HG02610 (cell line): ENCODE data around the gene DPYD.
"Not testable (repeated sequence)": the region's sequence is repeated elsewhere in the genome, so short reads cannot be mapped to it uniquely, and the experiment has no call there.

Experiments
- ATAC-seq: cut with Tn5 transposase; IDR thresholded peaks from one replicate; pipeline ENCODE4 v1.9.1; 2021; ENCODE audit warnings: mild to moderate bottlenecking, moderate library complexity; ENCODE audit not compliant: unreplicated experiment

The DPYD gene

DNA sequence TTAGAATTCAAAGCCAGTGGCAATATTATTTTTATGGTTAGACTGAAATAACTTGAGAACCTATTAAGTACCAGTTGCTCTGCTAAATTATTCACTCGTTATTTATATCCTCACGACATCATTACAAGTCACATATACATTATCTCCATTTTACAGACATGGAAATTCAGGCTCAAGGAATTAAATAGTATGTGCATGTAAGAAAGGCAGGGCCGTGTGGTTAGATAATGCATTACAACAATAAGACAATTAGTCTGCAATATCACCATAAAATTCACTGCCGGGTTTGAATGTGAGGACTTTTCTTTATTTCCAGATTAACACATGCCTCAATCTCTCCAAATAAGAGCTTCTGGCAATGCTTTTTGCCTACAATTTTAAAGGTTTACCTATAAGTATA, 675.8 kb downstream of the DPYD start:
- no peak for ATAC-seq

DNA sequence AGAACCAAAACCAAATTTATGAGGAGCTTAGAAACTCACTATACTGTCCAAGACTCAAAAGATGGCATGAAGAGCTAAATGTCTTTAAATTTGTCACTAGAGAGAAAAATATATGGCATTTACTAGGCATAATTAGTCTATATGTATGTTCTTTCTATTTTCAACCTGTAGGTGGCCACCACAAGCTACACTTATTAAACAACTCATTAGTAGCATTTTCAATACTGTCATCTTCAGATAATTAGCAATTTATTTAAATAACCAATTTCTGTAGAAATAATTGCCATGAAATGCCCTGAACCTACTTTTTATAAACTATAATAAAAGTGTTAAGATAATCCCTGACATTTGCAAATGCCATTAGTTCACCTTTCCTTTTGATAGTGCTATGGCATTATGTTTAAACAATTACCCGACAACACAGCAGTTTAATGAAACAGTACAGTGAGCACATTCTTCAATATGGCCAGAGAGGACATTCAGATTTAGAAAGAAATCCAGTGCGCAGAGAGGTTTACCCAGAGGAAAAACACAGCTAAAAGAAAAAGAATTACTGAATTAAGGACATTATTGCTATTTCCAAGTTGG, 676.8 kb downstream of the DPYD start:
- peak; percentile 57 for ATAC-seq

GRCh38 chr1:97238816-97239215, 682.0 kb downstream of the DPYD start:
- no peak for ATAC-seq

DNA sequence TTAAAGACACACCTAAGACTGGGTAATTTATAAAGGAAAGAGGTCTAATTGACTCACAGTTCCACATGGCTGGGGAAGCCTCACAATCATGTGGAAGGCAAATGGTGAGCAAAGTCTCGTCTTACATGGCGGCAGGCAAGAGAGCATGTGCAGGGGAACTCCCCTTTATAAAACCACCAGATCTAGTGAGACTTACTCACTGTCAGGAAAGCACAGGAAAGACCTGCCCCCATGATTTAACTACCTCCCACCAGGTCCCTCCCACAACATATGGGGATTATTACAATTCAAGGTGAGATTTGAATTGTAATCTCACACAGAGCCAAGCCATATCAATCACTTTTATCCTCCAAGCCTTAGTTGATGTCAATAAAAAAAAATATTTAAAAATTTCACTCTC, 689.5 kb downstream of the DPYD start:
- ATAC-seq: not testable (repeated sequence)

DNA sequence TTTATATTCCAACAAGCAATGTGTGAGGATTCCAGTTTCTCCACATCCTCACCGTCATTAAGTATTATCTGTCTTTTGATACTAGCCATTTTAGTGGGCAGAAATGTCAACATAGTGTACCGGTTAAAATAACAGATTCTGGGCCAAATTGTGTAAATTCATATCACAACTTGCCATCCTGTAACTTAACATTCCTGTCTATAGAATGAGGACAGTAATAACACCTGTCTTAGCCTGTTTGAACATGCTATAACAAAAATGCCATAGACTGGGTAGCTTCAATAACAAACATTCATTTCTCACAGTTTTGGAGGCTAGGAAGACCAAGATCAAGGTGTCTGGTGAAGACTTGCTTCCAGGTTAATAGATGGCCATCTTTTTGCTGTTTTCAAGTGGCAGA, 708.2 kb downstream of the DPYD start:
- no peak for ATAC-seq

GRCh38 chr1:97210307-97210706, 710.5 kb downstream of the DPYD start:
- no peak for ATAC-seq

DNA sequence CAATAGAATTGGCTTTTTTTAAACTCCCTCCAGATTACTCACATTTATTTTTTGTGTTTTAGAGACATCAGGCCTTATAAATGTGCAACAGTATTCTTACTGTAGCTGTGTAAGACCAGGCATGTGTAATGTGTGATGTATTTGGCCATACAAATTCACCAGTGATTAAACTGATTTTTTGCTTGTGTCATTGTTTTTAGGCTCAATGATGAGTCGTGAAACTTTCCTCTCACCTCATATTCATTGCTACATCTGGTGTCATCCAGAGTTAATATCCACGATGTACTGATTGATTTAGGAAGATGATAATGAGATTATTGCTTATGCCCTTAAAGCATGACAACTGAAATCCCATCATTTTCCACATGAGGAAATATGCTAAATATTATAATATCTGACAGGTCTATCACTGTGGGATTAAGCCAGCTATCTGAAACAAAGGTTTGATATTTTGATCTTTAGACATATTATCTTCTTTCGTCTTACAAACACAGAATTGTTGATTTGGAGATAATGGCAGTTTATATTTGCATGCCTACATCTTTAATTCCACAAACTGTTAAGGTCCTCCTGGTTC, 711.4 kb downstream of the DPYD start:
- no peak for ATAC-seq

DNA sequence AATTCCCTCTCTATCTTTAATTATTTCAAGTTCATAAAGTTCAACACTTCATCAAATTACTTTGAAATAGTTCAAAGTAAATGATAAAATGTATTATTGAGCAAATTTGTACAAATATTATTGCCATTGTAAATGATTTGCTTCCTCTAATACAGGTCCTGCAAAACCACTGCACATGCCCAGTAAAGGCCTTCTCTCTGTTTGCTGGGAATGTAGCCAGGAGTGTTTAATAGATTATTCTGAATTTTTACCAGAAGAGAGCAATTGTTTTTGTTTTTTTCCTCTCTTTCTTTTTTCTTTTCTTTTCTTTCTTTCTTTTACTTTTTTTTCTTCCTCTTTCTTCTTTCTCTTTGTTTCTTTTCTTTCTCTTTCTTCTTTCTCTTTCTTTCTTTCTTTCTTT, 713.0 kb downstream of the DPYD start:
- no peak for ATAC-seq

GRCh38 chr1:97204468-97204867, 716.4 kb downstream of the DPYD start:
- no peak for ATAC-seq

GRCh38 chr1:97202481-97203380, 718.1 kb downstream of the DPYD start:
- no peak for ATAC-seq

DNA sequence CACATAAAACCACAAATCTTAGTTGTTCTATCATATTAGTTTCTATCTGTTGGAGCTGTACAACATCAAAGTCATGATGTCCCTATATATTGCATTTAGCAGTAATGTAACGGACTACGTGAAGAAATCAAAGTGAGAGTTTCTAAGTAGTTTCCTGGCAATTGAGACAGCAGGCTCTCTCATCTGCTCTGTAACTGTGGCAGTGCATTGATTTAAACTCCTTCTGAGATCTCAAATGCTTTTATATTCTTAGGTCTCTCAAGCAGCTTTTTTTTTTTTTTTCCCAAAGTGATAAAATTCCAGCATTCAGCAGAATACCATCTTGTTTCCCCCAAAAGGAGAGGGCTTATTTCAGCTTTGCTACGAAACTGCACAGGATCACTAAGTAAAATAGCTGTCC, 719.2 kb downstream of the DPYD start:
- no peak for ATAC-seq

DNA sequence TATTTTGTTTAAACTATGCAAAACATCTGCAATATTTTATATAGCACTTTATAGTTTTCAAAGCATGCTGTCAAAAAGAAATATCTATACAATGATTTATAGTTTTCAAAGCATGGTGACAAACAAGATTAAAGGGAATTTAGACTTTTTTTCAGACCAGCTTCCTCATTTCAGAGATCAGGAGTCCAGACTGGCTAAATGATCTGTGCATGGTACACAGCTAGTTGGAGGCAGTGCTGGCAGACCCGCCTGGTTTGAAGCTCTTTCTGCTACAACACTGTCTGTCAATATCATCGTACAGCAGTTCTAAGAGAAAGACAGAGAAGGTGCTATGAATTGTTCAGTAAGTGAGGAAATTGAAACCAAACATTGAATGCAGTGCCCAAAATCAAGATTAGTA, 720.2 kb downstream of the DPYD start:
- ATAC-seq: no peak

DNA sequence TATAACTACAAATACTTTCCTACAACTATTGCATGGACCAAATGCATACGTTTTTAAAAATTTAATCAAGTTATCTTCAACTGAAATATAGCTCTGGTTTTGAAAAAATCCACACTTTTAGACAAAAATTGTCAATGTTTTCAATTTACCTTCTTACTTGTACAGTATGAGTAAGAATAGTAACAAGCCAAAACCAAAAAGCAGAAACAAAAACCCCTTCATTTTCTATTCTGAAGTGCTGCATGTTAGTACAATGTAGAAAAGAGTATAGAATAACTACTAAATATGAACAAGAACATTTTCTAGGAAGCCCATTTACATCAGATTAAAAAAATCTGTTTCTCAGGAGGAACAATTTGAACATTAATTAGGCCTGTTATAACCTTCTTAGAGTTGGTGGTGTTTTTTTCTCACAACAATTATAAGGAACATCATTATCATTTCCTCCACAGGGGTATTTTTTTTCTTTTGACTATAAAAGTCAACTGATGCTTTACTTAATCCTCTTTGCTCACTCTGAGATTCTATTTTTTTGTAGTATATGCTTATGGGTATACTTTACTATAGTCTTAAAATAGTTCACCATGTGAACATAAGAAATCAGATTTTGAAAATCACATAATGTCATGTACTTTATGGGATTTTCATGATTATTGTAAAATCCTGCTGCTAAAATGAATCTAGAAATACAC, 723.9 kb downstream of the DPYD start:
- ATAC-seq: peak; percentile 80

DNA sequence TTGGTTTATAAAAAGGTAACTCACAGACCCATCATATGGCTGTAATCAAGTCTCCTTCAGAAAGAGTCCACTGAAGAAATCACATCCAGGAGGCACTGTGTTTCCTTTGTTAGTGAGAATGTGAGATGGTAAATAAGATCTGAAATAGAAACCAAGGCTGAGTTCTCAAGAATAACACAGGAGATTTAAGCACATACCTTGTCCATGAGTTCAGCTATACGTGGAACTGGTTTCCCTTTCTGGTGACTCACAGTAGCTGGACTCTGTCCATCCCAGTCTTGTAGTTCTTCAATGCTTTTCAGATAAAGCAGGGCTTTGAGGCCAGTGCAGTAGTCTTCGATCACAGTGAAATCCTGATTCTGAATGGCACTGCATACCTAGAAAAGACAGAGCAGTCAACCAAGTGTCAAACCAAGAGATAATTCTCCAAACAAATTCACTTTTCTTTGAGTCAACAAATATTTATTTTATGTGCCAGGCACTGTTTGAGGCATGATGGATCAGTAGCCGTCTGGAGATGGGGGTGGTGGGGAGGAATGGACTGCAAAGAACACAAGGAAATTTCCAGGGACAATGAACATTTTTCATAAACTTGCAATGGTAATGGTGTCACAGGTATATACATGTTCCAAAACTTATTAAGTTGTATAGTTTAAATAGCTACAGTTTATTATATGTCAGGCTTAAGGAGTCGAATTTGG, 727.8 kb downstream of the DPYD start:
- no peak for ATAC-seq

DNA sequence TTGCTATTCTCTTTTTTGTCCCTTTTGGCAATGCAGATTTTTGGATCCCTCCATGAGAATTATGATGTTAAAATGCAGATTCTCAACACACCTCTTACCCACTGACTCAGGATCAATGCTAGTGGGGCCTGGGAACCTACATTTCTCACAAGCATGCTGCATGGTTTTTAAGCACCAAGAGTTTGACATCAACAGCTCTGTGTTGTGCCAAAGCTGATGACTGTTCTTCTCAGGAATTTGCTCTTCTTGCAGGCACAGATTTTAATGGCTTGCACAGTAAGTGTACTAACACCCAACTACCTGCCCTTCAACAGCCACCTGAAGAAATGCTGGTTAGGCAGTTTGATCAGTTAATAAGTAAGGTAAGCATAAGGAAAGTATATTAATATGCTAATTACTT, 730.5 kb downstream of the DPYD start:
- no peak for ATAC-seq

GRCh38 chr1:97186381-97186780, 734.5 kb downstream of the DPYD start:
- ATAC-seq: no peak

GRCh38 chr1:97174039-97174704, 746.7 kb downstream of the DPYD start:
- ATAC-seq: no peak

GRCh38 chr1:97170300-97170699, 750.5 kb downstream of the DPYD start:
- ATAC-seq: no peak

DNA sequence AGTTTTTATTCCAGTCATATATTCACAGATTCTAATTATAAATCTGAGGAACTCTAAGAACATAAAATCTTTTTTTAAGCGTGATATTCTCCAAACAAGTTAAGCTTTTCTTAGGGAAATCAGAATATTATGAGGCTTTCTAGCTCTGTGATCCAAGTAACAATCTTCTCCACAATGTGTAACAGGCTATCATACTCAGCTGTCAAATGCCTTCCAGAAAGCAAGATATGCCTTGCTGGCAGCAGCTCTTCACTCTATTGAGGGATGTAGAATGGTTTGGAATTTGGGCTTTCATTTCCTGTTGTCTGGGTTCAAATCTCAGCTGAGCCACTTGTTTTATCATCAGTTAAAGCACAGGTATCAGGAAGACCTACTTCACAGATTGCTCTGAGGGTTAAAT, 752.8 kb downstream of the DPYD start:
- no peak for ATAC-seq

GRCh38 chr1:97167246-97167645, 753.6 kb downstream of the DPYD start:
- ATAC-seq: no peak
